KMS-11 (cell line): ENCODE results near the gene SRA1.
"Not testable (repeated sequence)": the region's sequence is repeated elsewhere in the genome, so short reads cannot be mapped to it uniquely, and the experiment has no call there.

Source experiments
- H2AFZ ChIP-seq: fragments of 200-600 bp; sonication (generic); 2 replicates; pipeline ENCODE4 v1.6.1; 2016; ENCODE audit warnings: antibody characterized with exemption, mixed run types, low read depth
- H3K27ac ChIP-seq: fragments of 200-600 bp; sonication (generic); 2 replicates; pipeline ENCODE4 v1.6.1; 2016; ENCODE audit warnings: mild to moderate bottlenecking, mixed run types
- H3K27me3 ChIP-seq: fragments of 200-600 bp; sonication (generic); 2 replicates; pipeline ENCODE4 v1.6.1; 2017; ENCODE audit warnings: mild to moderate bottlenecking, low read depth, mixed run types, moderate library complexity; ENCODE audit not compliant: insufficient read depth
- H3K36me3 ChIP-seq: fragments of 200-600 bp; sonication (generic); 2 replicates; pipeline ENCODE4 v1.6.1; 2017; ENCODE audit warnings: mild to moderate bottlenecking, mixed run types; ENCODE audit not compliant: insufficient read depth
- H3K4me1 ChIP-seq: fragments of 200-600 bp; sonication (generic); 2 replicates; pipeline ENCODE4 v1.6.1; 2016; ENCODE audit warnings: mild to moderate bottlenecking, low read depth, mixed run types; ENCODE audit not compliant: poor library complexity, severe bottlenecking
- H3K4me2 ChIP-seq: fragments of 200-600 bp; sonication (generic); 2 replicates; pipeline ENCODE4 v1.7.0; 2016; ENCODE audit warnings: mild to moderate bottlenecking, mixed run types
- H3K4me3 ChIP-seq: fragments of 200-600 bp; sonication (generic); IDR thresholded peaks from 2 replicates; pipeline ENCODE4 v1.6.1; 2017; ENCODE audit warnings: low read depth, low read length, mixed read lengths; ENCODE audit not compliant: insufficient read depth
- H3K79me2 ChIP-seq: fragments of 200-600 bp; sonication (generic); 2 replicates; pipeline ENCODE4 v1.6.1; 2016; ENCODE audit warnings: low read depth, mixed run types; ENCODE audit not compliant: insufficient read depth
- H3K9ac ChIP-seq: fragments of 200-600 bp; sonication (generic); 2 replicates; pipeline ENCODE4 v1.6.1; 2016; ENCODE audit warnings: mild to moderate bottlenecking, mixed run types
- H4K20me1 ChIP-seq: fragments of 200-600 bp; sonication (generic); 2 replicates; pipeline ENCODE4 v1.6.1; 2016; ENCODE audit warnings: mild to moderate bottlenecking, mixed run types; ENCODE audit not compliant: insufficient read depth
- CTCF ChIP-seq: fragments of 200-600 bp; sonication (generic); conservative IDR thresholded peaks from 2 replicates; pipeline ENCODE4 v1.6.1; 2017; ENCODE audit warnings: low read depth, mild to moderate bottlenecking, antibody characterized with exemption, low read length, moderate library complexity, mixed read lengths

The SRA1 gene

GRCh38 chr5:140557136-140557805 is at the start of gene SRA1:
Gene SRA1 (minus strand): TSS chr5:140557473. CDS start chr5:140557452, 21 bp downstream.
- H3K36me3 ChIP-seq: no peaks in the 10 kb centered on the region

GRCh38 chr5:140607031-140607430 is 49.8 kb upstream of the SRA1 start:
- H3K27ac ChIP-seq: no peak overlapping the region
- no peaks in the 10 kb centered on the region for H4K20me1 ChIP-seq
- H3K4me2 ChIP-seq: no peak overlapping the region
- no peak overlapping the region for H3K4me3 ChIP-seq
- no peak overlapping the region for H2AFZ ChIP-seq
- no peaks in the 10 kb centered on the region for H3K27me3 ChIP-seq
- no peaks in the 10 kb centered on the region for H3K36me3 ChIP-seq
- no peak overlapping the region for H3K9ac ChIP-seq
- no peaks in the 10 kb centered on the region for H3K79me2 ChIP-seq
- no peaks in the 10 kb centered on the region for H3K4me1 ChIP-seq
- TF ChIP-seq CTCF: no peak

More at GRCh38 chr5:140557136-140557805, at the start of gene SRA1:
- H3K4me1 ChIP-seq: peaks cover 42% of the 10 kb centered on the region
- no peak for TF ChIP-seq CTCF
- no peaks in the 10 kb centered on the region for H4K20me1 ChIP-seq
- H3K27ac ChIP-seq: peak within 1 kb of the TSS; percentile 40
- peak within 1 kb of the TSS; percentile 75 for H3K4me2 ChIP-seq
- peak within 1 kb of the TSS; percentile 71 for H3K9ac ChIP-seq
- no peak within 1 kb of the TSS for H3K4me3 ChIP-seq
- H3K79me2 ChIP-seq: peaks cover 45% of the 10 kb centered on the region
- H3K27me3 ChIP-seq: no peaks in the 10 kb centered on the region
- H2AFZ ChIP-seq: peak within 1 kb of the TSS; percentile 55

- no peak overlapping the region for H3K4me3 ChIP-seq
- no peaks in the 10 kb centered on the region for H3K79me2 ChIP-seq
- no peak overlapping the region for H2AFZ ChIP-seq
- no peaks in the 10 kb centered on the region for H3K36me3 ChIP-seq
- no peaks in the 10 kb centered on the region for H4K20me1 ChIP-seq
- no peak overlapping the region for H3K9ac ChIP-seq
- TF ChIP-seq CTCF: no peak
- H3K4me1 ChIP-seq: no peaks in the 10 kb centered on the region
- no peaks in the 10 kb centered on the region for H3K27me3 ChIP-seq
- H3K27ac ChIP-seq: no peak overlapping the region
- H3K4me2 ChIP-seq: no peak overlapping the region
Observed at GRCh38 chr5:140605879-140606278, 48.6 kb upstream of the SRA1 start.

- Histone ChIP-seq H4K20me1 (no peaks in the 10 kb centered on the region), H3K79me2 (no peaks in the 10 kb centered on the region), H3K9ac (no peak overlapping the region), H3K4me3 (no peak overlapping the region), H3K27ac (no peak overlapping the region), H3K4me2 (no peak overlapping the region), H3K27me3 (no peaks in the 10 kb centered on the region), H3K36me3 (no peaks in the 10 kb centered on the region), H3K4me1 (no peaks in the 10 kb centered on the region), H2AFZ (no peak overlapping the region)
- no peak for TF ChIP-seq CTCF
Observed at GRCh38 chr5:140603734-140604133, 46.5 kb upstream of the SRA1 start.

- not testable (repeated sequence) for H3K27ac ChIP-seq, H2AFZ ChIP-seq, H3K4me3 ChIP-seq, H3K27me3 ChIP-seq, H3K9ac ChIP-seq, H3K36me3 ChIP-seq, H3K4me1 ChIP-seq, H3K79me2 ChIP-seq, H3K4me2 ChIP-seq, H4K20me1 ChIP-seq
Observed at GRCh38 chr5:140603446-140603698, 46.1 kb upstream of the SRA1 start.
